ENCODE data around the gene ELL2. TPM values are rescaled to one million over a fixed set of nuclear protein-coding genes. Genes with fewer than 3 reads are reported as not detected.

The ELL2 gene
- total and polyA plus RNA-seq, 2 of the 13 experiments (the other 11 are each of a cell fraction or from before 2014, with no cell fraction given): 78.9 to 97.1 TPM

- TF ChIP-seq, protein P1, sequence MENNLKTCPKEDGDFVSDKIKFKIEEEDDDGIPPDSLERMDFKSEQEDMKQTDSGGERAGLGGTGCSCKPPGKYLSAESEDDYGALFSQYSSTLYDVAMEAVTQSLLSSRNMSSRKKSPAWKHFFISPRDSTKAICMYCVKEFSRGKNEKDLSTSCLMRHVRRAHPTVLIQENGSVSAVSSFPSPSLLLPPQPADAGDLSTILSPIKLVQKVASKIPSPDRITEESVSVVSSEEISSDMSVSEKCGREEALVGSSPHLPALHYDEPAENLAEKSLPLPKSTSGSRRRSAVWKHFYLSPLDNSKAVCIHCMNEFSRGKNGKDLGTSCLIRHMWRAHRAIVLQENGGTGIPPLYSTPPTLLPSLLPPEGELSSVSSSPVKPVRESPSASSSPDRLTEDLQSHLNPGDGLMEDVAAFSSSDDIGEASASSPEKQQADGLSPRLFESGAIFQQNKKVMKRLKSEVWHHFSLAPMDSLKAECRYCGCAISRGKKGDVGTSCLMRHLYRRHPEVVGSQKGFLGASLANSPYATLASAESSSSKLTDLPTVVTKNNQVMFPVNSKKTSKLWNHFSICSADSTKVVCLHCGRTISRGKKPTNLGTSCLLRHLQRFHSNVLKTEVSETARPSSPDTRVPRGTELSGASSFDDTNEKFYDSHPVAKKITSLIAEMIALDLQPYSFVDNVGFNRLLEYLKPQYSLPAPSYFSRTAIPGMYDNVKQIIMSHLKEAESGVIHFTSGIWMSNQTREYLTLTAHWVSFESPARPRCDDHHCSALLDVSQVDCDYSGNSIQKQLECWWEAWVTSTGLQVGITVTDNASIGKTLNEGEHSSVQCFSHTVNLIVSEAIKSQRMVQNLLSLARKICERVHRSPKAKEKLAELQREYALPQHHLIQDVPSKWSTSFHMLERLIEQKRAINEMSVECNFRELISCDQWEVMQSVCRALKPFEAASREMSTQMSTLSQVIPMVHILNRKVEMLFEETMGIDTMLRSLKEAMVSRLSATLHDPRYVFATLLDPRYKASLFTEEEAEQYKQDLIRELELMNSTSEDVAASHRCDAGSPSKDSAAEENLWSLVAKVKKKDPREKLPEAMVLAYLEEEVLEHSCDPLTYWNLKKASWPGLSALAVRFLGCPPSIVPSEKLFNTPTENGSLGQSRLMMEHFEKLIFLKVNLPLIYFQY (CRISPR knock-in tag; IDR thresholded peaks at IDR 0.05; ENCODE audit: borderline replicate concordance): no peak
- TF ChIP-seq ZFP62 (CRISPR knock-in tag; IDR thresholded peaks at IDR 0.05) (no peak), FOXK2 (IDR thresholded peaks at IDR 0.05) (peak; percentile 56; the same call in 1 of the 2 replicates), CAMTA2 (CRISPR knock-in tag; IDR thresholded peaks at IDR 0.05; ENCODE audit: borderline replicate concordance) (no peak), MAZ (IDR thresholded peaks at IDR 0.05; ENCODE audit: borderline replicate concordance, low read depth, low read length) (no peak), MAZ (CRISPR knock-in tag; IDR thresholded peaks at IDR 0.05; ENCODE audit: low read depth) (no peak), ZNF781 (CRISPR knock-in tag; IDR thresholded peaks at IDR 0.05; ENCODE audit: borderline replicate concordance, not compliant biosample characterization) (no peak), NCOA2 (CRISPR knock-in tag; IDR thresholded peaks at IDR 0.05) (peak; percentile 77), AGO2 (optimal IDR thresholded peaks at IDR 0.05; ENCODE audit: low read depth, low read length) (no peak), FOSL2 (CRISPR knock-in tag; IDR thresholded peaks at IDR 0.05) (peak; percentile 32; the same call in 1 of the 2 replicates), ZNF792 (CRISPR knock-in tag; IDR thresholded peaks at IDR 0.05) (0 out of 2 replicates have a peak, but pooled peaks have one; percentile 32), NFE2 (CRISPR knock-in tag; IDR thresholded peaks at IDR 0.05) (no peak), ZNF33A (CRISPR knock-in tag; IDR thresholded peaks at IDR 0.05; ENCODE audit: borderline replicate concordance) (no peak), CC2D1A (CRISPR knock-in tag; IDR thresholded peaks at IDR 0.05) (no peak), ZNF362 (CRISPR knock-in tag; IDR thresholded peaks at IDR 0.05; ENCODE audit: borderline replicate concordance) (0 out of 2 replicates have a peak, but pooled peaks have one; percentile 25), ZNF619 (CRISPR knock-in tag; IDR thresholded peaks at IDR 0.05) (no peak)
- TF ChIP-seq, protein P2, sequence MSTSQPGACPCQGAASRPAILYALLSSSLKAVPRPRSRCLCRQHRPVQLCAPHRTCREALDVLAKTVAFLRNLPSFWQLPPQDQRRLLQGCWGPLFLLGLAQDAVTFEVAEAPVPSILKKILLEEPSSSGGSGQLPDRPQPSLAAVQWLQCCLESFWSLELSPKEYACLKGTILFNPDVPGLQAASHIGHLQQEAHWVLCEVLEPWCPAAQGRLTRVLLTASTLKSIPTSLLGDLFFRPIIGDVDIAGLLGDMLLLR (CRISPR knock-in tag; IDR thresholded peaks at IDR 0.05): no peak
- TF ChIP-seq, protein P3, sequence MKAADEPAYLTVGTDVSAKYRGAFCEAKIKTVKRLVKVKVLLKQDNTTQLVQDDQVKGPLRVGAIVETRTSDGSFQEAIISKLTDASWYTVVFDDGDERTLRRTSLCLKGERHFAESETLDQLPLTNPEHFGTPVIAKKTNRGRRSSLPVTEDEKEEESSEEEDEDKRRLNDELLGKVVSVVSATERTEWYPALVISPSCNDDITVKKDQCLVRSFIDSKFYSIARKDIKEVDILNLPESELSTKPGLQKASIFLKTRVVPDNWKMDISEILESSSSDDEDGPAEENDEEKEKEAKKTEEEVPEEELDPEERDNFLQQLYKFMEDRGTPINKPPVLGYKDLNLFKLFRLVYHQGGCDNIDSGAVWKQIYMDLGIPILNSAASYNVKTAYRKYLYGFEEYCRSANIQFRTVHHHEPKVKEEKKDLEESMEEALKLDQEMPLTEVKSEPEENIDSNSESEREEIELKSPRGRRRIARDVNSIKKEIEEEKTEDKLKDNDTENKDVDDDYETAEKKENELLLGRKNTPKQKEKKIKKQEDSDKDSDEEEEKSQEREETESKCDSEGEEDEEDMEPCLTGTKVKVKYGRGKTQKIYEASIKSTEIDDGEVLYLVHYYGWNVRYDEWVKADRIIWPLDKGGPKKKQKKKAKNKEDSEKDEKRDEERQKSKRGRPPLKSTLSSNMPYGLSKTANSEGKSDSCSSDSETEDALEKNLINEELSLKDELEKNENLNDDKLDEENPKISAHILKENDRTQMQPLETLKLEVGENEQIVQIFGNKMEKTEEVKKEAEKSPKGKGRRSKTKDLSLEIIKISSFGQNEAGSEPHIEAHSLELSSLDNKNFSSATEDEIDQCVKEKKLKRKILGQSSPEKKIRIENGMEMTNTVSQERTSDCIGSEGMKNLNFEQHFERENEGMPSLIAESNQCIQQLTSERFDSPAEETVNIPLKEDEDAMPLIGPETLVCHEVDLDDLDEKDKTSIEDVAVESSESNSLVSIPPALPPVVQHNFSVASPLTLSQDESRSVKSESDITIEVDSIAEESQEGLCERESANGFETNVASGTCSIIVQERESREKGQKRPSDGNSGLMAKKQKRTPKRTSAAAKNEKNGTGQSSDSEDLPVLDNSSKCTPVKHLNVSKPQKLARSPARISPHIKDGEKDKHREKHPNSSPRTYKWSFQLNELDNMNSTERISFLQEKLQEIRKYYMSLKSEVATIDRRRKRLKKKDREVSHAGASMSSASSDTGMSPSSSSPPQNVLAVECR (CRISPR knock-in tag; IDR thresholded peaks at IDR 0.05; ENCODE audit: borderline replicate concordance): no peak
- TF ChIP-seq, protein P4, sequence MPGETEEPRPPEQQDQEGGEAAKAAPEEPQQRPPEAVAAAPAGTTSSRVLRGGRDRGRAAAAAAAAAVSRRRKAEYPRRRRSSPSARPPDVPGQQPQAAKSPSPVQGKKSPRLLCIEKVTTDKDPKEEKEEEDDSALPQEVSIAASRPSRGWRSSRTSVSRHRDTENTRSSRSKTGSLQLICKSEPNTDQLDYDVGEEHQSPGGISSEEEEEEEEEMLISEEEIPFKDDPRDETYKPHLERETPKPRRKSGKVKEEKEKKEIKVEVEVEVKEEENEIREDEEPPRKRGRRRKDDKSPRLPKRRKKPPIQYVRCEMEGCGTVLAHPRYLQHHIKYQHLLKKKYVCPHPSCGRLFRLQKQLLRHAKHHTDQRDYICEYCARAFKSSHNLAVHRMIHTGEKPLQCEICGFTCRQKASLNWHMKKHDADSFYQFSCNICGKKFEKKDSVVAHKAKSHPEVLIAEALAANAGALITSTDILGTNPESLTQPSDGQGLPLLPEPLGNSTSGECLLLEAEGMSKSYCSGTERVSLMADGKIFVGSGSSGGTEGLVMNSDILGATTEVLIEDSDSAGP (CRISPR knock-in tag; IDR thresholded peaks at IDR 0.05; ENCODE audit: borderline replicate concordance): no peak
These were observed 26.4 kb upstream of the ELL2 start (continued) for GRCh38 chr5:95988094-95988493.

Data from HepG2 (cell line).